GM12872 (cell line): ENCODE measurements around the gene GPR33.

Experiments used
- CTCF ChIP-seq: IDR thresholded peaks from 3 replicates; pipeline ENCODE4 v1.5.1; 2011; ENCODE audit warnings: low read depth, mild to moderate bottlenecking, low read length, moderate library complexity; ENCODE audit not compliant: insufficient read depth

The GPR33 gene

GRCh38 chr14:31461545-31461944 lies 26.3 kb downstream of the GPR33 start:
- TF ChIP-seq CTCF = no peak

DNA sequence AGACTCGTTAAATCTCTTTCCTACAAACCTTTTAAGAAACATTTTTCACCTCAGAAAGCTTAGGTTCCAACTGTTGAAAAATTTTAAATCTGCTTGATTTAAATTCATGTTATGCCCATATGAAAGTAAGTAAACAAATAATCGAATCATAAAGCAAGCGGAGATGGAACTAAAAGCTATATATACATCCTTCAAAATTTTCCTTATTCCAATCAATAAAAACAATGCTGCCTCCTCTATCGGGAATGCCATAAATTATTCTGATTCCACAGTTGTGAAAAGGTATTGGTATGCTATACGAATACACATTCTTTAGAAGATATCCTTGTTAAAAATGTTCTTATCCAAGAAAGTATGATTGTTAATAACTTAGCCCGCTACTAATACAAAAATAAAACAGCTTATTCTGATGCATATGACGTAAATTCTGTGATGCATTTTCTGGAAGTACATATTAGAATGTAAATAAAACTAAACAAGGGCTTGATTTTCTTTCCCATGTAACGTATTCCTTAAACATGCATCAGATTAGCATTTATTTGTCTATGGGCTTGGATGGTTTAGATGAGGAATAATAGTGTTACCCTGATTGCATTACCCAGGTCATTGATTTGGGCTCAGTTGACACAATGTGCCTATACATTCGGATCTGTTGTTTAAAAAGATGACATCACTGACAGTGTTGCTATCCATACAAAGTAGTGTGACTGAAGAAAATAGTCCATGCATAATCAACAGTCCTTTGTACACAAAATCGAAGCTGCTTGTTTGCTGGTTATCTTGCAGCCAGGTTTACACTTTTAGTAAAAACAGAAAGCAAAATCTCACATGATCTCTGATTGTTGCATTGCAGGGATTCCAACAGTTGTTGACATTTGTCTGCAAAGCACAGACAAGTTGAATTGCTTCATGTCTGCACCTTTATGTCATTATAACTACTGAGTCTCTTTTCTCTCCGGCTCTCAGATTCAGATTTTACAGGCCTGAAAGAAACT lies 29.9 kb downstream of the GPR33 start:
- no peak for TF ChIP-seq CTCF

GRCh38 chr14:31456841-31457664 lies 30.8 kb downstream of the GPR33 start, which contains the start of gene DTD2:
TSS of gene DTD2 (minus strand) at chr14:31457506. CDS start at chr14:31457393, 113 bp downstream.
- TF ChIP-seq CTCF = no peak

GRCh38 chr14:31449971-31450610 lies 37.7 kb downstream of the GPR33 start:
- peak; percentile 43; the same call in 2 of the 3 replicates for TF ChIP-seq CTCF

- TF ChIP-seq CTCF = no peak
These were observed 38.7 kb downstream of the GPR33 start for GRCh38 chr14:31449136-31449535.

DNA sequence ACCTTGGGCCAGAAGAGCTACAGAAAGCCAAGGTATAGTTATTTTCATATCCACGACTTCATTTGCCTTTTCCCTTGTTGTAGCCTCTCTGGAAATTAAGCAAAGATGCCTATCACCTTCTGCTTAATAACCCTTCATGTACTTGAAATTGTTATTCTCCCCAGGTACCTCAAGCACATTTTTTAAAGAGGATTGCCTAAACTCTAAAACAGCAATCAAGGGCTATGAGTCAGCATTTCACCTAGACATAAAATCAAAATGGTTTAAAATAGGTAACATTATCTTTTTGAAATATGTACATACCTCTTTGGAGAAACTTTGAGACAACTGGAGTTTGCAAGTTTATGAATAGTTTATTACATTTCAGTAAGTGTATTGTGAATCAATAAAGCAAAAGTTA lies 42.1 kb downstream of the GPR33 start:
- TF ChIP-seq CTCF = no peak

- TF ChIP-seq CTCF = no peak
These were observed 45.6 kb downstream of the GPR33 start for GRCh38 chr14:31442284-31442683.
